GM19395 (cell line): Measurements from ENCODE around the gene ARHGAP21.
"Not testable (repeated sequence)": the region's sequence is repeated elsewhere in the genome, so short reads cannot be mapped to it uniquely, and the experiment has no call there.

Experiments used
- ATAC-seq: cut with Tn5 transposase; IDR thresholded peaks from one replicate; pipeline ENCODE4 v1.9.1; 2021; ENCODE audit warnings: mild to moderate bottlenecking, moderate library complexity; ENCODE audit not compliant: unreplicated experiment

ARHGAP21 gene

GRCh38 chr10:24723788-24724380 is at the start of gene ARHGAP21:
Gene ARHGAP21 (minus strand): TSS chr10:24723887. CDS start chr10:24721899, 1,988 bp downstream.
- peak; percentile 13 for ATAC-seq

- ATAC-seq = no peak
These were observed 48.4 kb upstream of the ARHGAP21 start for GRCh38 chr10:24771943-24772694.

GRCh38 chr10:24764991-24765390 is 41.3 kb upstream of the ARHGAP21 start:
- ATAC-seq = not testable (repeated sequence)

GRCh38 chr10:24762966-24763623 is 39.4 kb upstream of the ARHGAP21 start:
- no peak for ATAC-seq

GRCh38 chr10:24762161-24762924 is 38.7 kb upstream of the ARHGAP21 start:
- no peak for ATAC-seq

GRCh38 chr10:24759672-24760071 is 36.0 kb upstream of the ARHGAP21 start:
- no peak for ATAC-seq

- ATAC-seq = not testable (repeated sequence)
These were observed 34.6 kb upstream of the ARHGAP21 start for GRCh38 chr10:24758254-24758653.

- ATAC-seq = no peak
These were observed 32.6 kb upstream of the ARHGAP21 start for GRCh38 chr10:24756283-24756682.

GRCh38 chr10:24751716-24752115 is 28.0 kb upstream of the ARHGAP21 start:
- ATAC-seq = no peak

- ATAC-seq = no peak
These were observed 27.0 kb upstream of the ARHGAP21 start for GRCh38 chr10:24750695-24751094.

GRCh38 chr10:24748214-24748613 is 24.5 kb upstream of the ARHGAP21 start:
- ATAC-seq = no peak

GRCh38 chr10:24744946-24745345 is 21.3 kb upstream of the ARHGAP21 start:
- no peak for ATAC-seq

- no peak for ATAC-seq
These were observed 17.0 kb upstream of the ARHGAP21 start for GRCh38 chr10:24740714-24741113.

- ATAC-seq = no peak
These were observed 13.3 kb upstream of the ARHGAP21 start for GRCh38 chr10:24737001-24737400.

GRCh38 chr10:24731942-24732341 is 8.3 kb upstream of the ARHGAP21 start:
- no peak for ATAC-seq

GRCh38 chr10:24730811-24731210 is 7.1 kb upstream of the ARHGAP21 start:
- ATAC-seq = no peak

GRCh38 chr10:24727786-24728185 is 4.1 kb upstream of the ARHGAP21 start:
- ATAC-seq = no peak

- no peak for ATAC-seq
These were observed 2.9 kb upstream of the ARHGAP21 start for GRCh38 chr10:24726626-24727025.

GRCh38 chr10:24726029-24726428 is 2.3 kb upstream of the ARHGAP21 start:
- not testable (repeated sequence) for ATAC-seq

- ATAC-seq = peak; percentile 89
These were observed 918 bp upstream of the ARHGAP21 start for GRCh38 chr10:24724381-24725228.
